HG02763 (cell line): ENCODE measurements around the gene QARS1.

Experiments
- ATAC-seq: cut with Tn5 transposase; IDR thresholded peaks from one replicate; pipeline ENCODE4 v1.9.1; 2021; ENCODE audit warnings: mild to moderate bottlenecking, moderate library complexity; ENCODE audit not compliant: unreplicated experiment

Gene QARS1

GRCh38 chr3:49054344-49054862 is 50.2 kb downstream of the QARS1 start:
- no peak for ATAC-seq

- ATAC-seq: no peak
Observed at GRCh38 chr3:49053543-49053942, 51.0 kb downstream of the QARS1 start.
